Parathyroid adenoma (tissue), 2 donors: ENCODE results near the gene CLCA4.

ENCODE experiments used
- H2AFZ ChIP-seq: fragments of 300-600 bp; sonication (generic); one replicate; pipeline ENCODE4 v1.7.0; 2017; ENCODE audit warnings: antibody characterized with exemption, mild to moderate bottlenecking
- H3K27ac ChIP-seq: fragments of 300-600 bp; sonication (generic); one replicate; pipeline ENCODE4 v1.7.0; 2017
- H3K27me3 ChIP-seq: fragments of 300-600 bp; sonication (generic); one replicate; pipeline ENCODE4 v1.7.0; 2017; ENCODE audit warnings: low read length; ENCODE audit not compliant: control insufficient read depth, insufficient read depth
- H3K36me3 ChIP-seq: fragments of 300-600 bp; sonication (generic); one replicate; pipeline ENCODE4 v1.7.0; 2017; ENCODE audit warnings: low read length; ENCODE audit not compliant: control insufficient read depth, insufficient read depth
- H3K4me1 ChIP-seq: fragments of 300-600 bp; sonication (generic); one replicate; pipeline ENCODE4 v1.7.0; 2017; ENCODE audit warnings: control low read depth
- H3K4me2 ChIP-seq: fragments of 300-600 bp; sonication (generic); one replicate; pipeline ENCODE4 v1.7.0; 2017; ENCODE audit warnings: low read length
- H3K4me3 ChIP-seq: fragments of 300-600 bp; sonication (generic); one replicate; pipeline ENCODE4 v1.7.0; 2017; ENCODE audit warnings: low read depth, low read length
- H3K79me2 ChIP-seq: fragments of 300-600 bp; sonication (generic); one replicate; pipeline ENCODE4 v1.7.0; 2017; ENCODE audit warnings: control low read depth
- H3K9ac ChIP-seq: fragments of 300-600 bp; sonication (generic); one replicate; pipeline ENCODE4 v1.7.0; 2017; ENCODE audit warnings: mild to moderate bottlenecking
- H3K9me3 ChIP-seq: fragments of 300-600 bp; sonication (generic); one replicate; pipeline ENCODE4 v1.7.0; 2017; ENCODE audit warnings: low read length; ENCODE audit not compliant: control insufficient read depth
- CTCF ChIP-seq: fragments of 300-600 bp; sonication (generic); IDR thresholded peaks from one replicate; pipeline ENCODE4 v1.7.0; 2017; ENCODE audit warnings: antibody characterized with exemption, mild to moderate bottlenecking
- donor health status: primary hyperparathyroidism.

CLCA4 gene

GRCh38 chr1:86538775-86539174, 8.1 kb upstream of the CLCA4 start:
- no peaks in the 10 kb centered on the region for H3K36me3 ChIP-seq
- H3K27ac ChIP-seq: no peak overlapping the region
- H3K4me2 ChIP-seq: no peak overlapping the region
- H3K9ac ChIP-seq: no peak overlapping the region
- H3K27me3 ChIP-seq: no peaks in the 10 kb centered on the region
- no peaks in the 10 kb centered on the region for H3K9me3 ChIP-seq
- H3K4me3 ChIP-seq: no peak overlapping the region
- no peak overlapping the region for H2AFZ ChIP-seq
- H3K79me2 ChIP-seq: no peaks in the 10 kb centered on the region
- no peak for TF ChIP-seq CTCF
- H3K4me1 ChIP-seq: no peaks in the 10 kb centered on the region

GRCh38 chr1:86541859-86542258, 5.0 kb upstream of the CLCA4 start:
- no peak overlapping the region for H3K4me2 ChIP-seq

GRCh38 chr1:86542631-86543030, 4.2 kb upstream of the CLCA4 start:
- no peak overlapping the region for H3K4me2 ChIP-seq
- H3K27me3 ChIP-seq: no peaks in the 10 kb centered on the region
- H3K36me3 ChIP-seq: no peaks in the 10 kb centered on the region
- no peak overlapping the region for H3K9ac ChIP-seq
- TF ChIP-seq CTCF: no peak
- H3K4me1 ChIP-seq: no peaks in the 10 kb centered on the region
- no peak overlapping the region for H2AFZ ChIP-seq
- no peaks in the 10 kb centered on the region for H3K9me3 ChIP-seq
- H3K27ac ChIP-seq: no peak overlapping the region
- H3K79me2 ChIP-seq: no peaks in the 10 kb centered on the region
- H3K4me3 ChIP-seq: no peak overlapping the region

More at GRCh38 chr1:86541859-86542258, 5.0 kb upstream of the CLCA4 start:
- no peaks in the 10 kb centered on the region for H3K27me3 ChIP-seq
- H3K9ac ChIP-seq: no peak overlapping the region
- no peaks in the 10 kb centered on the region for H3K9me3 ChIP-seq
- H3K4me3 ChIP-seq: no peak overlapping the region
- no peak overlapping the region for H2AFZ ChIP-seq
- H3K27ac ChIP-seq: no peak overlapping the region
- H3K4me1 ChIP-seq: no peaks in the 10 kb centered on the region
- no peaks in the 10 kb centered on the region for H3K36me3 ChIP-seq
- H3K79me2 ChIP-seq: no peaks in the 10 kb centered on the region
- no peak for TF ChIP-seq CTCF

GRCh38 chr1:86548839-86549238, 2.0 kb downstream of the CLCA4 start:
- Histone ChIP-seq H2AFZ (no peak overlapping the region), H3K36me3 (no peaks in the 10 kb centered on the region), H3K79me2 (no peaks in the 10 kb centered on the region), H3K4me2 (no peak overlapping the region), H3K9ac (no peak overlapping the region), H3K27me3 (no peaks in the 10 kb centered on the region), H3K9me3 (no peaks in the 10 kb centered on the region), H3K4me1 (no peaks in the 10 kb centered on the region), H3K4me3 (no peak overlapping the region), H3K27ac (no peak overlapping the region)
- no peak for TF ChIP-seq CTCF

GRCh38 chr1:86551305-86551704, 4.4 kb downstream of the CLCA4 start:
- Histone ChIP-seq H3K9ac (no peak overlapping the region), H3K27me3 (no peaks in the 10 kb centered on the region), H3K79me2 (no peaks in the 10 kb centered on the region), H3K4me1 (no peaks in the 10 kb centered on the region), H3K36me3 (no peaks in the 10 kb centered on the region), H3K4me2 (no peak overlapping the region), H3K9me3 (no peaks in the 10 kb centered on the region), H2AFZ (no peak overlapping the region), H3K4me3 (no peak overlapping the region), H3K27ac (no peak overlapping the region)
- TF ChIP-seq CTCF: no peak
